WTC11 (cell line): ENCODE results near the gene C17orf100. TPM values are rescaled to one million over a fixed set of nuclear protein-coding genes. Genes with fewer than 3 reads are reported as not detected.

Experiments
- ATAC-seq: fragments of 200-7000 bp; cut with Tn5 transposase; 2 replicates; pipeline ENCODE4 v1.10.0; 2021; ENCODE audit warnings: mild to moderate bottlenecking, moderate library complexity
- CTCF ChIA-PET: fragments of 300-600 bp; sonication (Branson Sonifier 250); formaldehyde crosslinking; loops from one replicate; lab custom pipeline; 2021; ENCODE audit warnings: antibody characterized with exemption; lab: Charles Lee
- POLR2A ChIA-PET: fragments of 350-600 bp; sonication (Branson Sonifier 250); formaldehyde crosslinking; loops from one replicate; lab custom pipeline; 2021; ENCODE audit warnings: antibody characterized with exemption; lab: Charles Lee
- DNase-seq: peaks from one replicate; pipeline ENCODE4 v3.0.0; 2021; ENCODE audit warnings: low spot score
- H3K27ac Mint-ChIP-seq: 2 replicates; pipeline ENCODE4 v1.8.0; 2021; ENCODE audit warnings: mixed read lengths
- H3K27me3 Mint-ChIP-seq: 2 replicates; pipeline ENCODE4 v1.8.0; 2021; ENCODE audit warnings: low read depth, mild to moderate bottlenecking, moderate library complexity, mixed read lengths
- H3K36me3 Mint-ChIP-seq: 2 replicates; pipeline ENCODE4 v1.8.0; 2021; ENCODE audit warnings: mixed read lengths
- H3K4me1 Mint-ChIP-seq: 2 replicates; pipeline ENCODE4 v1.8.0; 2022; ENCODE audit warnings: mixed read lengths
- H3K4me3 Mint-ChIP-seq: 2 replicates; pipeline ENCODE4 v1.8.0; 2021; ENCODE audit warnings: mild to moderate bottlenecking, moderate library complexity, mixed read lengths
- H3K9me3 Mint-ChIP-seq: 2 replicates; pipeline ENCODE4 v1.8.0; 2021; ENCODE audit warnings: mixed read lengths
- ATF1 ChIP-seq: sonication (generic); formaldehyde crosslinking; IDR thresholded peaks from 2 replicates; pipeline ENCODE4 v1.8.1; 2023; ENCODE audit warnings: mild to moderate bottlenecking, moderate library complexity, missing genetic modification reagents
- ATF6 ChIP-seq: sonication (generic); formaldehyde crosslinking; IDR thresholded peaks from 2 replicates; pipeline ENCODE4 v1.8.1; 2023; ENCODE audit warnings: mild to moderate bottlenecking, missing genetic modification reagents
- CDX4 ChIP-seq: fragments of 250-450 bp; sonication (Bioruptor Pico); IDR thresholded peaks from 2 replicates; pipeline ENCODE4 v1.9.0; 2021; ENCODE audit warnings: moderate library complexity, mild to moderate bottlenecking, inconsistent platforms, borderline replicate concordance
- E2F5 ChIP-seq: sonication (generic); formaldehyde crosslinking; IDR thresholded peaks from 2 replicates; pipeline ENCODE4 v1.8.1; 2022; ENCODE audit warnings: mild to moderate bottlenecking, moderate library complexity, missing genetic modification reagents
- ESRRA ChIP-seq: sonication (generic); formaldehyde crosslinking; IDR thresholded peaks from 2 replicates; pipeline ENCODE4 v1.8.1; 2022; ENCODE audit warnings: mild to moderate bottlenecking, missing genetic modification reagents, borderline replicate concordance
- FOXP1 ChIP-seq: sonication (generic); formaldehyde crosslinking; IDR thresholded peaks from 2 replicates; pipeline ENCODE4 v1.8.0; 2022; ENCODE audit warnings: missing genetic modification reagents, mild to moderate bottlenecking, moderate library complexity, borderline replicate concordance
- GABPB1 ChIP-seq: sonication (generic); formaldehyde crosslinking; IDR thresholded peaks from 2 replicates; pipeline ENCODE4 v1.8.1; 2023; ENCODE audit warnings: mild to moderate bottlenecking, missing genetic modification reagents
- JUN ChIP-seq: sonication (generic); formaldehyde crosslinking; IDR thresholded peaks from 2 replicates; pipeline ENCODE4 v1.8.0; 2023; ENCODE audit warnings: mild to moderate bottlenecking, missing genetic modification reagents
- KAT7 ChIP-seq: sonication (generic); formaldehyde crosslinking; IDR thresholded peaks from 2 replicates; pipeline ENCODE4 v1.8.1; 2023; ENCODE audit warnings: missing genetic modification reagents, mild to moderate bottlenecking, borderline replicate concordance
- NR3C1 ChIP-seq: sonication (generic); formaldehyde crosslinking; conservative IDR thresholded peaks from 2 replicates; pipeline ENCODE4 v1.8.1; 2023; ENCODE audit warnings: low read depth, mild to moderate bottlenecking, missing genetic modification reagents
- OVOL2 ChIP-seq: fragments of 250-450 bp; sonication (Bioruptor Pico); IDR thresholded peaks from 2 replicates; pipeline ENCODE4 v1.9.0; 2021; ENCODE audit warnings: mild to moderate bottlenecking, borderline replicate concordance
- RORB ChIP-seq: fragments of 250-450 bp; sonication (Bioruptor Pico); IDR thresholded peaks from 2 replicates; pipeline ENCODE4 v1.9.0; 2021; ENCODE audit warnings: mild to moderate bottlenecking
- STAT6 ChIP-seq: sonication (generic); formaldehyde crosslinking; conservative IDR thresholded peaks from 2 replicates; pipeline ENCODE4 v1.8.1; 2023; ENCODE audit warnings: mild to moderate bottlenecking, low read depth, missing genetic modification reagents, moderate library complexity
- USF1 ChIP-seq: sonication (generic); formaldehyde crosslinking; IDR thresholded peaks from 2 replicates; pipeline ENCODE4 v1.8.0; 2022; ENCODE audit warnings: mild to moderate bottlenecking, missing genetic modification reagents
- ZNF219 ChIP-seq: sonication (generic); formaldehyde crosslinking; IDR thresholded peaks from 2 replicates; pipeline ENCODE4 v1.8.0; 2023; ENCODE audit warnings: missing genetic modification reagents, mild to moderate bottlenecking, borderline replicate concordance
- ZSCAN18 ChIP-seq: fragments of 250-450 bp; sonication (Bioruptor Pico); IDR thresholded peaks from 2 replicates; pipeline ENCODE4 v2.1.2; 2022; ENCODE audit warnings: mild to moderate bottlenecking, moderate library complexity
- total RNA-seq: library from RNA; stranded (reverse); gene quantifications from 3 replicates; pipeline ENCODE4 v1.2.3, GENCODE V29; 2021

Gene C17orf100
- total RNA-seq, 1 experiment from 2014 or later, result 2.7 TPM

GRCh38 chr17:6676802-6677157, 25.2 kb downstream of the C17orf100 start (continued):
- no peak for TF ChIP-seq ATF6 (CRISPR knock-in tag)
- no peak for TF ChIP-seq GABPB1 (CRISPR knock-in tag)
- TF ChIP-seq KAT7 (CRISPR knock-in tag), result no peak
- TF ChIP-seq STAT6 (CRISPR knock-in tag), result no peak
- no peak for TF ChIP-seq USF1 (CRISPR knock-in tag)

GRCh38 chr17:6677158-6677831, 25.7 kb downstream of the C17orf100 start:
- no peaks in the 10 kb centered on the region for H3K4me1 Mint-ChIP-seq
- TF ChIP-seq RORB (CRISPR knock-in tag) (no peak), ZSCAN18 (no peak), ESRRA (CRISPR knock-in tag) (no peak), ATF1 (CRISPR knock-in tag) (no peak), JUN (CRISPR knock-in tag) (no peak), ZNF219 (CRISPR knock-in tag) (no peak), E2F5 (CRISPR knock-in tag) (no peak), STAT6 (CRISPR knock-in tag) (no peak), CDX4 (CRISPR knock-in tag) (no peak), OVOL2 (no peak), USF1 (CRISPR knock-in tag) (no peak), NR3C1 (no peak), FOXP1 (no peak)
- no peak overlapping the region for H3K4me3 Mint-ChIP-seq
- no peaks in the 10 kb centered on the region for H3K36me3 Mint-ChIP-seq
- DNase-seq, result no peak
- no peaks in the 10 kb centered on the region for H3K9me3 Mint-ChIP-seq
- CTCF ChIA-PET, result interaction anchor here (1.0 to 3.1 kb wide), 8 partner anchors 11 to 327 kb away, joined by 3 to 10 read pairs (median 6); partner anchors contain the start of gene SLC13A5
- ATAC-seq, result no peak
- no peak overlapping the region for H3K27ac Mint-ChIP-seq
- no peaks in the 10 kb centered on the region for H3K27me3 Mint-ChIP-seq
- POLR2A ChIA-PET, result interaction anchor here (1.1 kb wide), 1 partner anchor 37 kb away, joined by 3 read pairs; no protein-coding TSS in a partner anchor
